Calu3 (cell line): ENCODE results near the gene PLD3. TPM values are rescaled to one million over a fixed set of nuclear protein-coding genes. Genes with fewer than 3 reads are reported as not detected.
"Not testable (repeated sequence)": the region's sequence is repeated elsewhere in the genome, so short reads cannot be mapped to it uniquely, and the experiment has no call there.

Experiments used
- BruUV-seq: library from RNA; stranded (reverse); fragments of 400-500 nt; replicated peaks from 2 replicates; lab custom pipeline; 2021; lab: Mats Ljungman, UMichigan
- CTCF ChIA-PET: fragments of 300-600 bp; sonication (Branson Sonifier 250); formaldehyde crosslinking; loops from one replicate; lab custom pipeline; 2022; ENCODE audit warnings: antibody characterized with exemption; lab: Charles Lee
- DNase-seq: peaks from one replicate; pipeline ENCODE4 v3.0.0; 2022
- H3K27ac Mint-ChIP-seq: one replicate; pipeline ENCODE4 v1.8.0; 2022; ENCODE audit warnings: mixed read lengths; ENCODE audit not compliant: unreplicated experiment
- H3K27me3 Mint-ChIP-seq: one replicate; pipeline ENCODE4 v1.8.0; 2022; ENCODE audit warnings: mixed read lengths; ENCODE audit not compliant: unreplicated experiment
- H3K36me3 Mint-ChIP-seq: one replicate; pipeline ENCODE4 v1.8.0; 2022; ENCODE audit warnings: mild to moderate bottlenecking, moderate library complexity, mixed read lengths; ENCODE audit not compliant: insufficient read depth, unreplicated experiment
- H3K4me1 Mint-ChIP-seq: one replicate; pipeline ENCODE4 v1.8.0; 2022; ENCODE audit warnings: mild to moderate bottlenecking, low read depth, mixed read lengths; ENCODE audit not compliant: unreplicated experiment
- H3K4me3 Mint-ChIP-seq: one replicate; pipeline ENCODE4 v1.8.0; 2022; ENCODE audit warnings: mild to moderate bottlenecking, low read depth, moderate library complexity, mixed read lengths; ENCODE audit not compliant: unreplicated experiment
- H3K9me3 Mint-ChIP-seq: one replicate; pipeline ENCODE4 v1.8.0; 2022; ENCODE audit warnings: low read depth, mixed read lengths; ENCODE audit not compliant: unreplicated experiment
- CTCF ChIP-seq: fragments of 200-600 bp; IDR thresholded peaks from one replicate; pipeline ENCODE4 v1.8.0; 2022; ENCODE audit warnings: antibody characterized with exemption; ENCODE audit not compliant: unreplicated experiment
- intact Hi-C: fragments of 100-400 bp; cut with micrococcal nuclease; formaldehyde crosslinking; loops from one replicate; pipeline ENCODE4 v1.10.0; 2022; ENCODE audit not compliant: unreplicated experiment
- total RNA-seq: library from RNA; stranded (reverse); gene quantifications from 2 replicates; pipeline ENCODE4 v1.2.3, GENCODE V29; 2022

Gene PLD3
- total RNA-seq, 1 experiment from 2014 or later, result 184 TPM

GRCh38 chr19:40403262-40403984 lies 54.9 kb downstream of the PLD3 start:
- Mint-ChIP-seq H3K9me3 (no peaks in the 10 kb centered on the region), H3K4me1 (peaks cover 16% of the 10 kb centered on the region), H3K36me3 (no peaks in the 10 kb centered on the region), H3K27me3 (peaks cover 15% of the 10 kb centered on the region), H3K4me3 (peak overlapping the region; percentile 77), H3K27ac (peak overlapping the region; percentile 16)
- BruUV-seq, result no TSS peak
- TF ChIP-seq CTCF, result no peak
- intact Hi-C loops, result no loop called here
- DNase-seq, result peak; percentile 98
- CTCF ChIA-PET, result interaction anchor here (0.6 to 1.2 kb wide), 4 partner anchors 14 to 146 kb away, joined by 3 to 4 read pairs (median 4); no protein-coding TSS in a partner anchor

GRCh38 chr19:40407714-40408597 lies 59.5 kb downstream of the PLD3 start:
- Mint-ChIP-seq H3K4me3 (no peak overlapping the region), H3K36me3 (no peaks in the 10 kb centered on the region), H3K27ac (no peak overlapping the region), H3K9me3 (no peaks in the 10 kb centered on the region), H3K4me1 (peaks cover 16% of the 10 kb centered on the region), H3K27me3 (no peaks in the 10 kb centered on the region)
- intact Hi-C loops, result no loop called here
- BruUV-seq, result no TSS peak
- no peak for DNase-seq
- no peak for TF ChIP-seq CTCF
- CTCF ChIA-PET, result interaction anchor here (1.6 kb wide), 1 partner anchor 13 kb away, joined by 6 read pairs; no protein-coding TSS in a partner anchor

GRCh38 chr19:40408598-40408925 lies 60.1 kb downstream of the PLD3 start:
- CTCF ChIA-PET, H3K27me3 Mint-ChIP-seq, H3K27ac Mint-ChIP-seq, DNase-seq, BruUV-seq, H3K36me3 Mint-ChIP-seq, intact Hi-C loops, H3K9me3 Mint-ChIP-seq, H3K4me3 Mint-ChIP-seq: not testable (repeated sequence)
- peaks cover 10% of the 10 kb centered on the region for H3K4me1 Mint-ChIP-seq

- intact Hi-C loops, result no loop called here
- BruUV-seq, result no TSS peak
- CTCF ChIA-PET, result no interaction called here
Measured at GRCh38 chr19:40410030-40410389, 61.5 kb downstream of the PLD3 start.

More at GRCh38 chr19:40410030-40410389, 61.5 kb downstream of the PLD3 start:
- no peak for DNase-seq
- Mint-ChIP-seq H3K36me3 (no peaks in the 10 kb centered on the region), H3K27ac (no peak overlapping the region), H3K27me3 (no peaks in the 10 kb centered on the region), H3K4me1 (peaks cover 9% of the 10 kb centered on the region), H3K4me3 (no peak overlapping the region), H3K9me3 (no peaks in the 10 kb centered on the region)
- TF ChIP-seq CTCF, result no peak
